Activated effector memory CD4-positive, alpha-beta T cell treated with anti-CD3 and anti-CD28 coated beads, Interleukin-2, amount 50 U/mL, for 16 hours (primary cell): ENCODE results near the gene PSMD11.

Experiments used
- DNase-seq: peaks from one replicate; pipeline ENCODE4 v3.0.0-alpha.2; 2020

PSMD11 gene

GRCh38 chr17:32470405-32471167 lies 26.3 kb downstream of the PSMD11 start:
- DNase-seq: no peak

- no peak for DNase-seq
Observed at GRCh38 chr17:32471652-32472051, 27.3 kb downstream of the PSMD11 start.

- no peak for DNase-seq
Observed at GRCh38 chr17:32475258-32475657, 30.9 kb downstream of the PSMD11 start.

- DNase-seq: no peak
Observed at GRCh38 chr17:32477220-32477619, 32.9 kb downstream of the PSMD11 start.

GRCh38 chr17:32479074-32479617 lies 34.8 kb downstream of the PSMD11 start:
- DNase-seq: no peak

GRCh38 chr17:32481193-32481592 lies 36.9 kb downstream of the PSMD11 start:
- DNase-seq: no peak

- DNase-seq: no peak
Observed at GRCh38 chr17:32482568-32483320, 38.4 kb downstream of the PSMD11 start.

GRCh38 chr17:32483451-32484019 lies 39.2 kb downstream of the PSMD11 start:
- DNase-seq: no peak

- DNase-seq: no peak
Observed at GRCh38 chr17:32484041-32484461, 39.7 kb downstream of the PSMD11 start.

- no peak for DNase-seq
Observed at GRCh38 chr17:32484628-32485027, 40.3 kb downstream of the PSMD11 start.

GRCh38 chr17:32485261-32486110 lies 41.2 kb downstream of the PSMD11 start:
- DNase-seq: no peak

GRCh38 chr17:32486111-32486700 lies 41.9 kb downstream of the PSMD11 start:
- DNase-seq: peak; percentile 90

GRCh38 chr17:32486701-32487472 lies 42.6 kb downstream of the PSMD11 start, which contains the start of gene CDK5R1:
TSS of gene CDK5R1 (plus strand) at chr17:32486993. CDS start at chr17:32487621, 628 bp downstream.
- peak; percentile 89 for DNase-seq

GRCh38 chr17:32487473-32488176 lies 43.3 kb downstream of the PSMD11 start:
- DNase-seq: peak; percentile 72

GRCh38 chr17:32488177-32488542 lies 43.9 kb downstream of the PSMD11 start:
- no peak for DNase-seq

- no peak for DNase-seq
Observed at GRCh38 chr17:32488604-32489180, 44.4 kb downstream of the PSMD11 start.

- no peak for DNase-seq
Observed at GRCh38 chr17:32489320-32490100, 45.2 kb downstream of the PSMD11 start.

- no peak for DNase-seq
Observed at GRCh38 chr17:32490101-32490482, 45.8 kb downstream of the PSMD11 start.
